Right lobe of liver (tissue), 4 donors: ENCODE measurements around the gene NEIL1.

Source experiments
- POLR2A ChIP-seq: fragments of 450-650 bp; IDR thresholded peaks from one replicate; pipeline ENCODE4 v1.6.1; 2017; ENCODE audit warnings: antibody characterized with exemption, mild to moderate bottlenecking
- TF ChIP-seq, protein P1 (sequence below), 4 donors: fragments of 200-600 bp in 3 of 4; fragments of 450-650 bp in 1 of 4; IDR thresholded peaks; one replicate each; pipeline versions ENCODE4 v1.5.1 to v1.8.0; 2016 to 2022; ENCODE audit warnings: antibody characterized with exemption in 4 of 4, mild to moderate bottlenecking in 2 of 4
- donor health status: DM: no; HTN: no; CAD: no.
- donor health status: DM: no; HTN: no; CAD: no.
- donor health status: DM: no; HTN: yes; CAD: no.

DNA sequence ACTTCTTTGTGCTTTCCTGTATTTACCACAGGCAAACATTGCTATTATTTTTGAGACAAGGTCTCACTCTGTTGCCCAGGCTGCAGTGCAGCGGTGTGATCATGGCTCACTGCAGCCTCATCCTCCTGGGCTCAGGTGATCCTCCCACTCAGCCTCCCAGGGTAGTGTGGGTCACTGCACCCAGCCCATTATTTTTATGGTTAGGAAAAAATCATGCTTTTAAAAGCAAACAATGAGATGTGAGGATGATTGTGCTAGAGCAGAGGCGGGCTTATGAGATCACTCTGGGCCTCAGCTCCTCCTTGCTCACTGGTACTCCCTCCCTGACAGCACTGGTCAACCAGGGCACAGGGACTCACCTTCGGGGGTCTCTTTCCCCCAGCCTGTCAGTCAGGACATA, 19.3 kb downstream of the NEIL1 start:
- TF ChIP-seq, protein P1, sequence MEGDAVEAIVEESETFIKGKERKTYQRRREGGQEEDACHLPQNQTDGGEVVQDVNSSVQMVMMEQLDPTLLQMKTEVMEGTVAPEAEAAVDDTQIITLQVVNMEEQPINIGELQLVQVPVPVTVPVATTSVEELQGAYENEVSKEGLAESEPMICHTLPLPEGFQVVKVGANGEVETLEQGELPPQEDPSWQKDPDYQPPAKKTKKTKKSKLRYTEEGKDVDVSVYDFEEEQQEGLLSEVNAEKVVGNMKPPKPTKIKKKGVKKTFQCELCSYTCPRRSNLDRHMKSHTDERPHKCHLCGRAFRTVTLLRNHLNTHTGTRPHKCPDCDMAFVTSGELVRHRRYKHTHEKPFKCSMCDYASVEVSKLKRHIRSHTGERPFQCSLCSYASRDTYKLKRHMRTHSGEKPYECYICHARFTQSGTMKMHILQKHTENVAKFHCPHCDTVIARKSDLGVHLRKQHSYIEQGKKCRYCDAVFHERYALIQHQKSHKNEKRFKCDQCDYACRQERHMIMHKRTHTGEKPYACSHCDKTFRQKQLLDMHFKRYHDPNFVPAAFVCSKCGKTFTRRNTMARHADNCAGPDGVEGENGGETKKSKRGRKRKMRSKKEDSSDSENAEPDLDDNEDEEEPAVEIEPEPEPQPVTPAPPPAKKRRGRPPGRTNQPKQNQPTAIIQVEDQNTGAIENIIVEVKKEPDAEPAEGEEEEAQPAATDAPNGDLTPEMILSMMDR (IDR thresholded peaks at IDR 0.05) = no peak
- TF ChIP-seq POLR2A = no peak
